KMS-11 (cell line): ENCODE results near the gene ADGRB3.

Experiments used
- H2AFZ ChIP-seq: fragments of 200-600 bp; sonication (generic); 2 replicates; pipeline ENCODE4 v1.6.1; 2016; ENCODE audit warnings: antibody characterized with exemption, mixed run types, low read depth
- H3K27ac ChIP-seq: fragments of 200-600 bp; sonication (generic); 2 replicates; pipeline ENCODE4 v1.6.1; 2016; ENCODE audit warnings: mild to moderate bottlenecking, mixed run types
- H3K27me3 ChIP-seq: fragments of 200-600 bp; sonication (generic); 2 replicates; pipeline ENCODE4 v1.6.1; 2017; ENCODE audit warnings: mild to moderate bottlenecking, low read depth, mixed run types, moderate library complexity; ENCODE audit not compliant: insufficient read depth
- H3K36me3 ChIP-seq: fragments of 200-600 bp; sonication (generic); 2 replicates; pipeline ENCODE4 v1.6.1; 2017; ENCODE audit warnings: mild to moderate bottlenecking, mixed run types; ENCODE audit not compliant: insufficient read depth
- H3K4me1 ChIP-seq: fragments of 200-600 bp; sonication (generic); 2 replicates; pipeline ENCODE4 v1.6.1; 2016; ENCODE audit warnings: mild to moderate bottlenecking, low read depth, mixed run types; ENCODE audit not compliant: poor library complexity, severe bottlenecking
- H3K4me2 ChIP-seq: fragments of 200-600 bp; sonication (generic); 2 replicates; pipeline ENCODE4 v1.7.0; 2016; ENCODE audit warnings: mild to moderate bottlenecking, mixed run types
- H3K4me3 ChIP-seq: fragments of 200-600 bp; sonication (generic); IDR thresholded peaks from 2 replicates; pipeline ENCODE4 v1.6.1; 2017; ENCODE audit warnings: low read depth, low read length, mixed read lengths; ENCODE audit not compliant: insufficient read depth
- H3K79me2 ChIP-seq: fragments of 200-600 bp; sonication (generic); 2 replicates; pipeline ENCODE4 v1.6.1; 2016; ENCODE audit warnings: low read depth, mixed run types; ENCODE audit not compliant: insufficient read depth
- H3K9ac ChIP-seq: fragments of 200-600 bp; sonication (generic); 2 replicates; pipeline ENCODE4 v1.6.1; 2016; ENCODE audit warnings: mild to moderate bottlenecking, mixed run types
- H4K20me1 ChIP-seq: fragments of 200-600 bp; sonication (generic); 2 replicates; pipeline ENCODE4 v1.6.1; 2016; ENCODE audit warnings: mild to moderate bottlenecking, mixed run types; ENCODE audit not compliant: insufficient read depth
- TF ChIP-seq, protein P1 (sequence below): fragments of 200-600 bp; sonication (generic); conservative IDR thresholded peaks from 2 replicates; pipeline ENCODE4 v1.6.1; 2017; ENCODE audit warnings: low read depth, mild to moderate bottlenecking, antibody characterized with exemption, low read length, moderate library complexity, mixed read lengths

The ADGRB3 gene

DNA sequence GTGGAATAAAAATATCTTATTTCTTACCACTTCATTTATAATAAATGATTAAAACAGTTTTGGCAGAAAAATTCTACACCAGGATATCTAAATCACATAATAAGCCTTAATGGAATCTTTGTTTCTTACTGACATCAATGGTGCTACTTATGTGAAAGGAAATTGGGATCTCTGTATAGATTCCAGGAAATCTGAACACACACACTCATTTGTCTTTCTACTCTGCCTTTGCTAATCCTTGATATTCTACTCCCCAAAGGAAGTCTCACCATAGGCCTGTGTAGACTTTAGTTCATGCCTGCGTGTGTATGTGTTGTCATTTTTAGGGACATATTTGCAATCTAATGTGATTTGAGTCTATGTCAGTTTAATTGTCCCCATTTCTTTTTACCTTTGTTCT, 7.9 kb downstream of the ADGRB3 start:
- Histone ChIP-seq H3K79me2 (no peaks in the 10 kb centered on the region), H3K9ac (no peak overlapping the region)

DNA sequence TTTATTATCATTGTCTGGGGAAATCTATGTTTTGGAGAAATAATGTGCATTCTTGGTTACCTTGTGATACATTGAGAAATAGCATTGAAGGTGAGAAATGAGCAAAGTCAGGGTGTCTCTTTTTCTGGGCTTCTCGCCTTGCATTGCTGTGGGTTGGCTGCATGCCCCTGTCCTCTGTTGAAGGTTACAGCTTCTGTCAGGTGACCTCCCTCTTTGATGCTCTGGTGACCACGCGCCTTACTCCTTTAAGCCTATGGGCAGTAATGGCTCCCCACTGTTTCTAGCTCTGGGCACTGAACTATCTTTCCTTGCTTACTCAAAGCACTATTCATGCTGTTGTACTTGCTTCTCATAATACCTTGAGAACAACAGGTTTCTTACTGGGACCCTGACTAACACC, 14.6 kb downstream of the ADGRB3 start:
- no peak overlapping the region for H2AFZ ChIP-seq
- peaks cover 18% of the 10 kb centered on the region for H3K4me1 ChIP-seq
- no peaks in the 10 kb centered on the region for H3K36me3 ChIP-seq
- no peak overlapping the region for H3K27ac ChIP-seq
- no peak overlapping the region for H3K4me3 ChIP-seq
- TF ChIP-seq, protein P1, sequence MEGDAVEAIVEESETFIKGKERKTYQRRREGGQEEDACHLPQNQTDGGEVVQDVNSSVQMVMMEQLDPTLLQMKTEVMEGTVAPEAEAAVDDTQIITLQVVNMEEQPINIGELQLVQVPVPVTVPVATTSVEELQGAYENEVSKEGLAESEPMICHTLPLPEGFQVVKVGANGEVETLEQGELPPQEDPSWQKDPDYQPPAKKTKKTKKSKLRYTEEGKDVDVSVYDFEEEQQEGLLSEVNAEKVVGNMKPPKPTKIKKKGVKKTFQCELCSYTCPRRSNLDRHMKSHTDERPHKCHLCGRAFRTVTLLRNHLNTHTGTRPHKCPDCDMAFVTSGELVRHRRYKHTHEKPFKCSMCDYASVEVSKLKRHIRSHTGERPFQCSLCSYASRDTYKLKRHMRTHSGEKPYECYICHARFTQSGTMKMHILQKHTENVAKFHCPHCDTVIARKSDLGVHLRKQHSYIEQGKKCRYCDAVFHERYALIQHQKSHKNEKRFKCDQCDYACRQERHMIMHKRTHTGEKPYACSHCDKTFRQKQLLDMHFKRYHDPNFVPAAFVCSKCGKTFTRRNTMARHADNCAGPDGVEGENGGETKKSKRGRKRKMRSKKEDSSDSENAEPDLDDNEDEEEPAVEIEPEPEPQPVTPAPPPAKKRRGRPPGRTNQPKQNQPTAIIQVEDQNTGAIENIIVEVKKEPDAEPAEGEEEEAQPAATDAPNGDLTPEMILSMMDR, result no peak
- H3K79me2 ChIP-seq, result no peaks in the 10 kb centered on the region
- H3K9ac ChIP-seq, result no peak overlapping the region
- H3K27me3 ChIP-seq, result no peaks in the 10 kb centered on the region
- H4K20me1 ChIP-seq, result no peaks in the 10 kb centered on the region
- no peak overlapping the region for H3K4me2 ChIP-seq

More for the DNA sequence above, 7.9 kb downstream of the ADGRB3 start:
- TF ChIP-seq, protein P1, result no peak
- no peaks in the 10 kb centered on the region for H3K27me3 ChIP-seq
- H3K27ac ChIP-seq, result no peak overlapping the region
- no peaks in the 10 kb centered on the region for H3K36me3 ChIP-seq
- H4K20me1 ChIP-seq, result no peaks in the 10 kb centered on the region
- H3K4me1 ChIP-seq, result no peaks in the 10 kb centered on the region
- H3K4me2 ChIP-seq, result no peak overlapping the region
- H2AFZ ChIP-seq, result no peak overlapping the region
- no peak overlapping the region for H3K4me3 ChIP-seq

DNA sequence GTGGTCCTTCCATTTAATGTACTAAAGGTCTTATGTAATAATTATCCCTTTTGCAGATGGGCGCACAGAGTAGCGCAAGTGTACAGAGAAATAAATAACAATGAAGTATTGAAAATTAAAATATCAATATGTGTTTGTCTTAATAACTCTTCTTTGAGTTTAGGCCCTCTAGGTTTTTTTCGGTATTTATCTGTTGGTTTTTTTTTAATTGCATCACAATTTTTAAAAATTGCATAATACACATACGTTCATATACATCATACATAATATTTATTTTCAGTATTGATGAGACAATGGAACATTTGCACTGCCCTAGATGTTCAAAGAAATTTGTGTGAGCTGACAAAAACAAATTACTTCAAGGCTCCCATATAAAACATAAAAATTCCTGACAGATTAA, 15.1 kb downstream of the ADGRB3 start:
- no peak overlapping the region for H2AFZ ChIP-seq

DNA sequence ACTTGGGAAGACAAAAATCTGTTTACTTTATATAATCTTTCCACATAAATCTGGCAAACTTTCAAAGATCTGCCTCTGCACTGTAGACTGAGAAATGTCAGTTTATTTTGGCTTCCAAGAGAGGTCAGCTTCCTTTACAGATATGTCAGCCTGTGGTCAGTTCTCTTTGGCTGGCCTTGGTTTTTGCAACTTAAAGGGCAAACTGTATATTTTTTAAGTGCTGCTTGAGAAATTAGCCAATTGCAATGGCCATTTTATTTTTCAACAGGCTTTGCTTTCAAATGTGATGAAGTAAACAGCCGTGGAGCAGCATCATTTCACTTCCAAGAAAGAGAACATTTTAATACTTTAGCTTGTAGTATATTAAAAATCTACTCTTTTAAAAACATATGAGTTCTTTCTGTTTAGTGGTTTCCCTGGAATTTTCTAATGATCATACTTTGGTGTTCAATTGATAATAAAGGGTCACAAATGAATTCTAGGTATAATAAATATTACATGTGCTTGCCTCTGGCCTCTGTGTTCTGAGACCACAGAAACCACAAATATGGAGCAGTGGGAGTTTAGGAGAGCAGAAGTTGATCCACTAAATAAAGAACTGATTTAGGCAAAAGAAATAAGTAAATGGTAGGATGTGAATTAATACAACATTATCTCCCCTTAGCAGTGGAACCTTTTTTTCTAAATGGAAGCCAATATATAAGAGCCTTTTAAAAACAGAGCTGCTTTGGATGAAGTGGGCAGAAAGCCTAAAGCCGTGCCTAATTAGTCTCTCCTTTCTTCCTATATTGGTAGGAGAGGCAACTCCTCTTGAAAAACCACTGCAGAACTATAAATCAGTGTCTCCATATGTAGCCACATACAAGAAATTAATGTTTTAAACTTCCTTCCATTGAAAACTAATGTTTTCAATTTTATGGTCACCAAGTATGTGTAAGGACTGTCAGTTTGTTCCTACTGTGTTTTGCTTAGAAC, 16.2 kb downstream of the ADGRB3 start:
- Histone ChIP-seq H4K20me1 (no peaks in the 10 kb centered on the region), H3K36me3 (no peaks in the 10 kb centered on the region), H3K27me3 (no peaks in the 10 kb centered on the region), H3K4me2 (peak overlapping the region; percentile 39), H3K4me1 (peaks cover 18% of the 10 kb centered on the region), H3K27ac (no peak overlapping the region), H3K4me3 (no peak overlapping the region), H2AFZ (no peak overlapping the region), H3K79me2 (no peaks in the 10 kb centered on the region), H3K9ac (no peak overlapping the region)
- TF ChIP-seq, protein P1, result no peak

More for the DNA sequence above, 15.1 kb downstream of the ADGRB3 start:
- Histone ChIP-seq H3K9ac (no peak overlapping the region), H3K36me3 (no peaks in the 10 kb centered on the region), H3K4me2 (no peak overlapping the region), H3K4me1 (peaks cover 18% of the 10 kb centered on the region), H3K27ac (no peak overlapping the region), H3K79me2 (no peaks in the 10 kb centered on the region), H4K20me1 (no peaks in the 10 kb centered on the region), H3K4me3 (no peak overlapping the region), H3K27me3 (no peaks in the 10 kb centered on the region)
- TF ChIP-seq, protein P1, result no peak
